OCI-LY1 (cell line): ENCODE results near the gene TRMT61A.
"Not testable (repeated sequence)": the region's sequence is repeated elsewhere in the genome, so short reads cannot be mapped to it uniquely, and the experiment has no call there.

Experiments used
- H2AFZ ChIP-seq: fragments of 200-600 bp; sonication (generic), shearing (Covaris generic); 2 replicates; pipeline ENCODE4 v1.6.0; 2014; ENCODE audit warnings: antibody characterized with exemption, mild to moderate bottlenecking, low read length
- H3F3A ChIP-seq: fragments of 200-600 bp; sonication (generic), shearing (Covaris generic); 2 replicates; pipeline ENCODE4 v1.6.0; 2014; ENCODE audit warnings: mild to moderate bottlenecking, antibody characterized with exemption, low read length, moderate library complexity; ENCODE audit not compliant: insufficient read depth
- H3K27ac ChIP-seq: fragments of 200-600 bp; sonication (generic); 2 replicates; pipeline ENCODE4 v1.5.1; 2014; ENCODE audit warnings: low read length, mixed run types, mild to moderate bottlenecking, low read depth; ENCODE audit not compliant: poor library complexity, severe bottlenecking
- H3K27me3 ChIP-seq: fragments of 200-600 bp; sonication (generic); 2 replicates; pipeline ENCODE4 v1.6.0; 2014; ENCODE audit warnings: antibody characterized with exemption, mild to moderate bottlenecking, low read length, moderate library complexity; ENCODE audit not compliant: insufficient read depth
- H3K36me3 ChIP-seq: fragments of 200-600 bp; sonication (generic); 2 replicates; pipeline ENCODE4 v1.6.1; 2014; ENCODE audit warnings: mild to moderate bottlenecking, antibody characterized with exemption, low read length, moderate library complexity, mixed read lengths; ENCODE audit not compliant: insufficient read depth
- H3K4me1 ChIP-seq: fragments of 200-600 bp; sonication (generic); 2 replicates; pipeline ENCODE4 v1.5.1; 2014; ENCODE audit warnings: mild to moderate bottlenecking, low read length, moderate library complexity; ENCODE audit not compliant: insufficient read depth, severe bottlenecking
- H3K4me2 ChIP-seq: fragments of 200-600 bp; sonication (generic), shearing (Covaris generic); 2 replicates; pipeline ENCODE4 v1.6.1; 2014; ENCODE audit warnings: low read length
- H3K4me3 ChIP-seq: fragments of 200-600 bp; sonication (generic); 2 replicates; pipeline ENCODE4 v1.5.1; 2014; ENCODE audit warnings: low read length, low read depth, mild to moderate bottlenecking, mixed read lengths; ENCODE audit not compliant: poor library complexity, severe bottlenecking
- H3K79me2 ChIP-seq: fragments of 200-600 bp; shearing (Covaris generic); 2 replicates; pipeline ENCODE4 v1.6.1; 2016; ENCODE audit warnings: mixed run types, low read length, mixed read lengths; ENCODE audit not compliant: insufficient read depth
- H3K9ac ChIP-seq: fragments of 200-600 bp; sonication (generic), shearing (Covaris generic); 2 replicates; pipeline ENCODE4 v1.6.1; 2014; ENCODE audit warnings: mild to moderate bottlenecking, low read length, mixed read lengths
- H3K9me2 ChIP-seq: fragments of 200-600 bp; sonication (generic), shearing (Covaris generic); 2 replicates; pipeline ENCODE4 v1.6.1; 2014; ENCODE audit warnings: low read depth, mild to moderate bottlenecking, low read length, mixed read lengths
- H3K9me3 ChIP-seq: fragments of 200-600 bp; shearing (Covaris generic); 2 replicates; pipeline ENCODE4 v1.6.1; 2014; ENCODE audit warnings: low read length, mixed read lengths
- H4K20me1 ChIP-seq: fragments of 200-600 bp; sonication (generic), shearing (Covaris generic); 2 replicates; pipeline ENCODE4 v1.6.0; 2016; ENCODE audit warnings: mild to moderate bottlenecking, low read length; ENCODE audit not compliant: insufficient read depth
- EZH2 ChIP-seq: fragments of 200-600 bp; sonication (generic), shearing (Covaris generic); IDR thresholded peaks from 2 replicates; pipeline ENCODE4 v1.8.0; 2017; ENCODE audit warnings: borderline replicate concordance, mixed run types, mild to moderate bottlenecking, antibody characterized with exemption, low read length, moderate library complexity, mixed read lengths
- TF ChIP-seq, protein P1 (sequence below): fragments of 200-600 bp; sonication (generic), shearing (Covaris generic); IDR thresholded peaks from 2 replicates; pipeline ENCODE4 v1.5.1; 2017; ENCODE audit warnings: mild to moderate bottlenecking, antibody characterized with exemption, low read length, moderate library complexity, mixed read lengths

The TRMT61A gene

DNA sequence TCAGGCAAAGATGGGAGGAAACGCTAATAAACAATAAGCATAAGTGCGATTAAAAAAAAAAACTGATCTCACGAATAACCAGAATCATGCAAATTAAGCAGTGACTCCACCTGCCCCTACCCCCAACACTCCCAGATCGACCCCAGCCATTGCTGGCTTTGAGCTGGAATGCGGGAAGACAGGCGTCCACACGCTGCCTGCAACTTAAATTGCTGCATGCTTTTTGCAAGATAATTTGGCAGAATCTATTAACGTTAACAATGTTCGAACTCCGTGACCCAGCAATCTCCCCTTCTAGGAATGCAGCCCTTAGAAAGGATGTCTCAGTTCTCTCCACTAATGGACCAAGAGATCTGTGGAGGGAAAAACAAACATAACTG is 5.4 kb upstream of the TRMT61A start:
- Histone ChIP-seq H3K4me2 (no peak overlapping the region), H3K9me2 (no peaks in the 10 kb centered on the region), H4K20me1 (no peaks in the 10 kb centered on the region), H2AFZ (no peak overlapping the region), H3K9ac (no peak overlapping the region), H3K4me3 (no peak overlapping the region), H3F3A (no peaks in the 10 kb centered on the region), H3K79me2 (no peaks in the 10 kb centered on the region), H3K4me1 (peaks cover 32% of the 10 kb centered on the region), H3K27ac (no peak overlapping the region), H3K9me3 (no peaks in the 10 kb centered on the region), H3K27me3 (no peaks in the 10 kb centered on the region; the same call in 1 of the 2 replicates), H3K36me3 (no peaks in the 10 kb centered on the region)
- TF ChIP-seq EZH2 = no peak
- TF ChIP-seq, protein P1, sequence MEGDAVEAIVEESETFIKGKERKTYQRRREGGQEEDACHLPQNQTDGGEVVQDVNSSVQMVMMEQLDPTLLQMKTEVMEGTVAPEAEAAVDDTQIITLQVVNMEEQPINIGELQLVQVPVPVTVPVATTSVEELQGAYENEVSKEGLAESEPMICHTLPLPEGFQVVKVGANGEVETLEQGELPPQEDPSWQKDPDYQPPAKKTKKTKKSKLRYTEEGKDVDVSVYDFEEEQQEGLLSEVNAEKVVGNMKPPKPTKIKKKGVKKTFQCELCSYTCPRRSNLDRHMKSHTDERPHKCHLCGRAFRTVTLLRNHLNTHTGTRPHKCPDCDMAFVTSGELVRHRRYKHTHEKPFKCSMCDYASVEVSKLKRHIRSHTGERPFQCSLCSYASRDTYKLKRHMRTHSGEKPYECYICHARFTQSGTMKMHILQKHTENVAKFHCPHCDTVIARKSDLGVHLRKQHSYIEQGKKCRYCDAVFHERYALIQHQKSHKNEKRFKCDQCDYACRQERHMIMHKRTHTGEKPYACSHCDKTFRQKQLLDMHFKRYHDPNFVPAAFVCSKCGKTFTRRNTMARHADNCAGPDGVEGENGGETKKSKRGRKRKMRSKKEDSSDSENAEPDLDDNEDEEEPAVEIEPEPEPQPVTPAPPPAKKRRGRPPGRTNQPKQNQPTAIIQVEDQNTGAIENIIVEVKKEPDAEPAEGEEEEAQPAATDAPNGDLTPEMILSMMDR = no peak

DNA sequence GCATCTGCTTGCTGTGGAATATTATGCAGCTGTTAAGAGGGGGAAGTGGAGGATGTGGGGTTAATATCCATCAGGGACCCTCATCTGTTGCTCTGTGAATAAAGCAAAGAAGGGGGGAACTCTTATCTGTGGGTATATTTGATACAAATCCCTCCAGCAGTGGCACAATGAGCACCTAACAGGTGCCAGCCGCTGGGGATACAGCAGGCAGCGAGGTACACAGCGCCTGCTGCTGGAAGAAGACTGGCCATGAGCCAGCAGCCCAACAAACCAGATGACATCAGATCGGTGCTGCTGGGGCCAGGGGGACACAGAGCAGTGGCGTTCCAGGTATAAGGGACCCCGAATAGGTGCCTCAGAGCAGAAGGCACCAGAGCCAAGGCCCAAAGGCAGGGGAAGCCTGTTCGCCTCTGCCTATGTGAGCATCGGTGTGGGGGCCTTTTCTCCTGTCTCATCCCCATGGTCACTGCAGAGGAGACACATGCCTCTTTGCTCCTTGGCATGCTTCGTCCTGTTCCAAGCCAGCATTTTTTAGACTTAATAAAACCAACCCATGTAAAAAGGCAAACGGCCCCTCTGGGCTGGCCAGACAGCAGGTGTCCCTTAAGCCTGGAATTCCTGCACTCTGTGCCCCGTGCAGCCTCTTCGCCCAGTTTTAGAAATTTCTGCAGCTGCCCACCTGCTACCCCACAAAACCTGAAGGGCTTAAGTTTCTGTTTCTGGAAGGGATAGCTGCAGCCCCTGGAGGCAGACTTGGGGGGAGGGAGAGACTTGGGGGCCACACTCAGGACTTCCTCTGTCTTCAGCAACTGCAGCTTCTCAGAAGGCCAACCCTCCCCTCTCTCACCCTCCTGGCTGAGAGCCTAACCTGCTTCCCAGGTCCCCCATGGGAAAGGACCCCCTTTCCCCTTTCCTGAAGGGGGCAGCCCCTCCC is 4.7 kb upstream of the TRMT61A start:
- no peak overlapping the region for H3K9ac ChIP-seq
- peaks cover 34% of the 10 kb centered on the region for H3K4me1 ChIP-seq
- no peaks in the 10 kb centered on the region; the same call in 1 of the 2 replicates for H3K27me3 ChIP-seq
- H3K36me3 ChIP-seq = no peaks in the 10 kb centered on the region; the same call in 1 of the 2 replicates
- H3F3A ChIP-seq = no peaks in the 10 kb centered on the region
- H3K9me2 ChIP-seq = no peaks in the 10 kb centered on the region
- H3K79me2 ChIP-seq = peaks cover 1% of the 10 kb centered on the region
- H2AFZ ChIP-seq = no peak overlapping the region
- H3K27ac ChIP-seq = no peak overlapping the region
- H3K4me2 ChIP-seq = no peak overlapping the region
- H4K20me1 ChIP-seq = no peaks in the 10 kb centered on the region
- TF ChIP-seq, protein P1 = peak; percentile 58
- TF ChIP-seq EZH2 = no peak
- H3K9me3 ChIP-seq = no peaks in the 10 kb centered on the region
- no peak overlapping the region for H3K4me3 ChIP-seq

DNA sequence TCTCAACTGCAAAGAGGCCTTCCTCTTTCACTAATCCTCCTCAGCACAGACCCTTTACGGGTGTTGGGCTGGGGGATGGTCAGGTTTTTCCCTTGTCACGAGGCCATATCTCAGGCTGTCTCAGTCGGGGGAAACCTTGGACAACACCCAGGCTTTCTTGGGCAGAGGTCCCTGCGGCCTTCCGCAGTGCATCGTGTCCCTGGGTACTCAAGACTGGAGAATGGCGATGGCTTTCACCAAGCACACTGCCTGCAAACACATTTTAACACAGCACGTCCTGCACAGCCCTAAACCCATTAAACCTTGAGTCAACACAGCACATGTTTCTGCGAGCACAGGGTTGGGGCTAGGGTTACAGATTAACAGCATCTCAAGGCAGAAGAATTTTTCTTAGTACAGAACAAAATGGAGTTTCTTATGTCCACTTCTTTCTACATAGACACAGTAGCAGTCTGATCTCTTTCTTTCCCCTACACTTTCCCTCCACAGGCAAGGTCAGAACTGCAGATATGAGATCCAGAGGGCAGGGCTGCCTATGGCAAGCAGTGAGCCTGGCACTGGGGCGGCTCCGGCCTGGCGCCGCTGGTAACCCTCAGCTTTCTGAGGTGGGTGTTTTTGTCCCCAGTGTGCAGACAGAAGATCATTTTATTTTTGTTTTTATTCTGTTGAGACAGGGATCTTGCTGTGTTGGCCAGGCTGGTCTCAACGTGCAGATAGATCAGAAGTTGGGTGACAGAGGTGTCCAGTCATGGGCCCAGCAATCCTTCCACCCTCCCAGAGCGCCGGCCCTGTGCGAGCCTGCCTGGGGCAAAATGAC is 3.4 kb upstream of the TRMT61A start:
- not testable (repeated sequence) for H3K36me3 ChIP-seq, H3K9me3 ChIP-seq, H3K9me2 ChIP-seq, H3K4me3 ChIP-seq, H3K79me2 ChIP-seq, H3K27ac ChIP-seq, H3K4me2 ChIP-seq, H4K20me1 ChIP-seq, H3K27me3 ChIP-seq, H2AFZ ChIP-seq, H3F3A ChIP-seq, H3K9ac ChIP-seq
- H3K4me1 ChIP-seq = peaks cover 38% of the 10 kb centered on the region
